Endothelial cell of umbilical vein (primary cell): Measurements from ENCODE around the gene HTRA3. TPM values are rescaled to one million over a fixed set of nuclear protein-coding genes. Genes with fewer than 3 reads are reported as not detected.

Experiments used
- BruUV-seq: library from RNA; stranded (reverse); fragments of 400-500 nt; replicated peaks from 2 replicates; lab custom pipeline; 2021; lab: Mats Ljungman, UMichigan
- CTCF ChIA-PET: fragments of 300-600, 350-600 bp; sonication (Branson Sonifier 250); formaldehyde crosslinking; loops from one replicate; lab custom pipeline; 2021; ENCODE audit warnings: antibody characterized with exemption, inconsistent platforms; lab: Charles Lee
- POLR2A ChIA-PET: fragments of 300-600, 350-600 bp; sonication (Branson Sonifier 250); formaldehyde crosslinking; loops from one replicate; lab custom pipeline; 2021; ENCODE audit warnings: antibody characterized with exemption, inconsistent platforms; lab: Charles Lee
- DNase-seq: peaks from one replicate; pipeline ENCODE4 v3.0.0-alpha.2; 2011; ENCODE audit warnings: low read depth, low spot score
- FAIRE-seq: peaks from 2 replicates; lab custom pipeline; 2011; peaks lifted over from hg19 to GRCh38; lab: Jason Lieb, UNC
- H2AFZ ChIP-seq: 2 replicates; pipeline ENCODE4 v1.6.0; 2012; ENCODE audit warnings: low read depth, low read length, control low read depth, inconsistent platforms
- H3K27ac ChIP-seq: 2 replicates; pipeline ENCODE4 v1.5.1; 2011; ENCODE audit warnings: low read depth, mild to moderate bottlenecking, control low read depth, low read length, moderate library complexity; ENCODE audit not compliant: insufficient read depth
- H3K27me3 ChIP-seq, 2 experiments: 2 replicates each; pipeline versions ENCODE4 v1.6.0 to v1.6.1; 2011; ENCODE audit warnings: low read length in 2 of 2, mixed read lengths in 1 of 2; ENCODE audit not compliant: control insufficient read depth in 2 of 2, insufficient read depth in 2 of 2
- H3K36me3 ChIP-seq, 2 experiments: 2 replicates in 1 of 2; 3 replicates in 1 of 2; pipeline ENCODE4 v1.5.1; 2011; ENCODE audit warnings: low read length in 2 of 2, mild to moderate bottlenecking in 1 of 2, moderate library complexity in 1 of 2; ENCODE audit not compliant: control insufficient read depth in 2 of 2, insufficient read depth in 2 of 2; ENCODE audit errors: extremely low read depth in 1 of 2
- H3K4me1 ChIP-seq: 3 replicates; pipeline ENCODE4 v1.5.1; 2011; ENCODE audit warnings: mild to moderate bottlenecking, low read length; ENCODE audit not compliant: control insufficient read depth, insufficient read depth; ENCODE audit errors: extremely low read depth
- H3K4me2 ChIP-seq: 2 replicates; pipeline ENCODE4 v1.6.1; 2011; ENCODE audit warnings: low read length, control low read depth, mixed read lengths; ENCODE audit not compliant: insufficient read depth
- H3K4me3 ChIP-seq, 3 experiments: fragments of 200-600 bp in 1 of 3; sonication (generic), shearing (Covaris generic) in 1 of 3; replicated peaks in 1 of 3; 2 replicates each; pipeline ENCODE4 v1.5.1; 2011 to 2016; ENCODE audit warnings: control low read depth in 3 of 3, low read length in 3 of 3, mild to moderate bottlenecking in 2 of 3, inconsistent platforms in 1 of 3, low read depth in 1 of 3, moderate library complexity in 1 of 3; ENCODE audit not compliant: insufficient read depth in 1 of 3
- H3K79me2 ChIP-seq: 2 replicates; pipeline ENCODE4 v1.6.0; 2012; ENCODE audit warnings: low read length, inconsistent platforms; ENCODE audit not compliant: control insufficient read depth, insufficient read depth
- H3K9ac ChIP-seq: replicated peaks from 2 replicates; pipeline ENCODE3; 2011; ENCODE audit warnings: low read length, control low read depth; ENCODE audit not compliant: insufficient read depth; ENCODE audit errors: extremely low read depth
- H3K9me1 ChIP-seq: replicated peaks from 3 replicates; pipeline ENCODE4 v1.6.0; 2011; ENCODE audit warnings: mild to moderate bottlenecking, low read length; ENCODE audit not compliant: control insufficient read depth, insufficient read depth; ENCODE audit errors: extremely low read depth
- H3K9me3 ChIP-seq: replicated peaks from 2 replicates; pipeline ENCODE4 v1.5.1; 2012; ENCODE audit warnings: low read length, inconsistent platforms; ENCODE audit not compliant: control insufficient read depth, insufficient read depth
- H4K20me1 ChIP-seq: replicated peaks from 2 replicates; pipeline ENCODE3; 2011; ENCODE audit warnings: mild to moderate bottlenecking, low read length; ENCODE audit not compliant: control insufficient read depth, insufficient read depth; ENCODE audit errors: extremely low read depth
- CTCF ChIP-seq, 2 donors: IDR thresholded peaks; 1 replicate in 1 of 2; 2 replicates in 1 of 2; pipeline ENCODE4 v1.5.1; 2011; ENCODE audit warnings: low read length in 2 of 2, mild to moderate bottlenecking in 2 of 2, moderate library complexity in 2 of 2, control low read depth in 1 of 2, inconsistent platforms in 1 of 2, low read depth in 1 of 2; ENCODE audit not compliant: insufficient read depth in 1 of 2; ENCODE audit errors: extremely low read depth in 1 of 2
- EZH2 ChIP-seq: IDR thresholded peaks from 2 replicates; pipeline ENCODE4 v1.6.1; 2012; ENCODE audit warnings: borderline replicate concordance, low read depth, mild to moderate bottlenecking, moderate library complexity, low read length, inconsistent platforms; ENCODE audit not compliant: severe bottlenecking
- FOS ChIP-seq: IDR thresholded peaks from 2 replicates; pipeline ENCODE4 v1.6.1; 2011; ENCODE audit warnings: mild to moderate bottlenecking, low read length, moderate library complexity, borderline replicate concordance; ENCODE audit not compliant: insufficient read depth
- GATA2 ChIP-seq: IDR thresholded peaks from 2 replicates; pipeline ENCODE4 v1.7.0; 2011; ENCODE audit warnings: low read depth, mild to moderate bottlenecking, moderate library complexity, mixed read lengths, low read length; ENCODE audit not compliant: insufficient read length, insufficient read depth
- JUN ChIP-seq: IDR thresholded peaks from 2 replicates; pipeline ENCODE4 v1.6.1; 2011; ENCODE audit warnings: borderline replicate concordance, low read depth; ENCODE audit not compliant: insufficient read length, insufficient read depth
- MAX ChIP-seq: IDR thresholded peaks from 2 replicates; pipeline ENCODE4 v1.6.1; 2011; ENCODE audit not compliant: insufficient read depth, insufficient read length
- MYC ChIP-seq: IDR thresholded peaks from one replicate; pipeline ENCODE4 v1.6.1; 2011; ENCODE audit warnings: mild to moderate bottlenecking, low read depth, low read length
- POLR2A ChIP-seq: IDR thresholded peaks from 2 replicates; pipeline ENCODE4 v1.6.1; 2012; ENCODE audit warnings: low read depth, mild to moderate bottlenecking, control low read depth, low read length
- POLR2AphosphoS5 ChIP-seq: IDR thresholded peaks from 2 replicates; pipeline ENCODE4 v1.6.1; 2012; ENCODE audit warnings: low read depth, mild to moderate bottlenecking, control low read depth, low read length, moderate library complexity; ENCODE audit not compliant: insufficient read depth
- dilution Hi-C: fragments of 300-500 bp; cut with MboI; formaldehyde crosslinking; loops from one replicate; pipeline ENCODE4 v1.15.0; 2019; ENCODE audit warnings: low sequenced_read_pairs; ENCODE audit not compliant: extremely low pct_ligation_motif_present
- intact Hi-C: fragments of 100-400 bp; cut with micrococcal nuclease; formaldehyde crosslinking; loops from one replicate; pipeline ENCODE4 v1.10.0; 2022
- polyA plus RNA-seq, 4 experiments: library from polyadenylated mRNA; depleted of rRNA in 3 of 4; stranded (reverse) in 3 of 4; unstranded in 1 of 4; fragments of >200 nt; gene quantifications; 2 replicates each; pipeline versions ENCODE4 v1.2.1 to v1.2.3, GENCODE V29; 2011 to 2012; ENCODE audit warnings: missing spikeins in 1 of 4
- total RNA-seq: library from RNA; stranded (reverse); gene quantifications from 2 replicates; pipeline ENCODE4 v1.2.3, GENCODE V29; 2021

The HTRA3 gene
- total and polyA plus RNA-seq, 2 donors (not counting 3 experiments of a cell fraction or from before 2014, with no cell fraction given), result 9.0 to 12.0 TPM

- no peak overlapping the region for H2AFZ ChIP-seq
- no peak for DNase-seq
- dilution Hi-C loops (no loop called here), intact Hi-C loops (no loop called here)
- H3K27me3 ChIP-seq, result peaks cover 0 to 3% of the 10 kb centered on the region in 2 experiments
- H3K4me2 ChIP-seq, result no peak overlapping the region
- BruUV-seq, result no TSS peak
- no peak for FAIRE-seq
- H3K4me1 ChIP-seq, result no peaks in the 10 kb centered on the region
- no peaks in the 10 kb centered on the region for H3K9me1 ChIP-seq
- H3K9me3 ChIP-seq, result no peaks in the 10 kb centered on the region
- no peak overlapping the region for H3K27ac ChIP-seq
- no peak for TF ChIP-seq CTCF (IDR thresholded peaks at IDR 0.05; ENCODE audit: extremely low read depth in 1 of 2, insufficient read depth in 1 of 2, low read depth in 1 of 2, low read length in 2 of 2)
- no peak for TF ChIP-seq GATA2
- TF ChIP-seq FOS, result no peak
- TF ChIP-seq MYC, result no peak
- no peak for TF ChIP-seq MAX
- TF ChIP-seq EZH2, result no peak
- TF ChIP-seq JUN, result no peak
- no peak for TF ChIP-seq POLR2AphosphoS5
- TF ChIP-seq POLR2A, result no peak
- ChIA-PET CTCF (interaction anchor here (1.3 kb wide), 1 partner anchor 12 kb away, joined by 5 read pairs; no protein-coding TSS in a partner anchor), POLR2A (no interaction called here)
- no peak overlapping the region for H3K4me3 ChIP-seq
- H3K79me2 ChIP-seq, result no peaks in the 10 kb centered on the region
- no peaks in the 10 kb centered on the region for H4K20me1 ChIP-seq
- no peaks in the 10 kb centered on the region for H3K36me3 ChIP-seq
- H3K9ac ChIP-seq, result no peak overlapping the region
These were observed 15.5 kb upstream of the HTRA3 start for GRCh38 chr4:8254076-8254475.
